Measurements from ENCODE around the gene CAP1.

CAP1 gene

DNA sequence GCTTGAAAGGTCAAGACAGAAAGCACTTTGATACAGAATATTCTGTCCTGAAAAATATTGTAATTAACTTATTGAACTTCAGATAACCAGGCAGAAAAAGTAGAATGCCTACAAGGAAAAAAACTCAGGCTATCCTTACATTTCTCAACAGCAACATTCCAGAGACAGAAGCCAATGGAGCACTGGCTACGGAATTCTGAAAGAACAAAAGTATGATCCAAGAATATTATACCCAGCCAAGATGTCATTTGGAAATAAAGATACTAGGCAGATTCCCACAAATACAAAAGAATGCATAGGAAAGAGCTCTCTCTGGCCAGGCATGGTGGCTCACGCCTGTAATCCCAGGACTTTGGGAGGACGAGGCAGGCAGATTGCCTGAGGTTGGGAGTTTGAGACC is 62.4 kb downstream of the CAP1 start:
- Histone ChIP-seq H3K4me1 (ENCODE audit: control insufficient read depth in 1 of 2, insufficient read depth in 2 of 2, low read length in 2 of 2) (no peaks in the 10 kb centered on the region), H3K9me3 (ENCODE audit: control insufficient read depth in 1 of 2, low read length in 2 of 2) (peaks cover 3 to 4% of the 10 kb centered on the region in 2 donors), H3K4me3 (ENCODE audit: low read depth in 1 of 2, low read length in 2 of 2) (no peak overlapping the region), H3K36me3 (ENCODE audit: control insufficient read depth in 1 of 2, insufficient read depth in 2 of 2, low read length in 2 of 2) (no peaks in the 10 kb centered on the region), H3K27ac (ENCODE audit: low read length) (no peak overlapping the region), H3K27me3 (ENCODE audit: low read depth, low read length) (no peaks in the 10 kb centered on the region)

DNA sequence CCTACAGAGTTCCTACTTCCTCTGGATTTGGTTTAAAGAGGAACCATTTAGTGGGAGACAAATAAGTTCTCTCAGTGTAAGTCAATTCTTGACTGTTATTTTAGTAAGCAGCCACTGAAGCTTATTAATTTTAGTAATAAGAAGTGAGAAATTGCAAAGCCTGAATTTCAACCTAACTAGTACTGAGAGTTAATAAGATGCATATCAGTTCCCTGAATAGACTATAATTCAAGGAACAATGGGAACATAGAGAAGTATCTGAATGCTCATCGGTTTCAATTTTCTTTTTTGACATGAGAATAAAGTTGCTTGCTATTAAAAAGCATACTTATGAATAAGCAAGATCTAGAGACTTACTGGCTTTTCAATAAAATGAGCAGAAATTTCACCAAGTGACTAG is 64.5 kb downstream of the CAP1 start:
- Histone ChIP-seq H3K36me3 (ENCODE audit: control insufficient read depth in 1 of 2, insufficient read depth in 2 of 2, low read length in 2 of 2) (no peaks in the 10 kb centered on the region), H3K27me3 (ENCODE audit: low read depth, low read length) (no peaks in the 10 kb centered on the region), H3K4me3 (ENCODE audit: low read depth in 1 of 2, low read length in 2 of 2) (no peak overlapping the region), H3K27ac (ENCODE audit: low read length) (no peak overlapping the region), H3K4me1 (ENCODE audit: control insufficient read depth in 1 of 2, insufficient read depth in 2 of 2, low read length in 2 of 2) (no peaks in the 10 kb centered on the region), H3K9me3 (ENCODE audit: control insufficient read depth in 1 of 2, low read length in 2 of 2) (peaks cover 3 to 5% of the 10 kb centered on the region in 2 donors)

- no peak overlapping the region for H3K4me3 ChIP-seq (ENCODE audit: low read depth in 1 of 2, low read length in 2 of 2)
- no peak overlapping the region for H3K27ac ChIP-seq (ENCODE audit: low read length)
- H3K9me3 ChIP-seq (ENCODE audit: control insufficient read depth in 1 of 2, low read length in 2 of 2): peaks cover 3 to 14% of the 10 kb centered on the region in 2 donors
- H3K27me3 ChIP-seq (ENCODE audit: low read depth, low read length): no peaks in the 10 kb centered on the region
- H3K4me1 ChIP-seq (ENCODE audit: control insufficient read depth in 1 of 2, insufficient read depth in 2 of 2, low read length in 2 of 2): no peaks in the 10 kb centered on the region
- H3K36me3 ChIP-seq (ENCODE audit: control insufficient read depth in 1 of 2, insufficient read depth in 2 of 2, low read length in 2 of 2): no peaks in the 10 kb centered on the region
Observed at GRCh38 chr1:40107290-40107959, 66.9 kb downstream of the CAP1 start.

- H3K27ac ChIP-seq (ENCODE audit: low read length): no peak overlapping the region
- H3K4me3 ChIP-seq (ENCODE audit: low read depth in 1 of 2, low read length in 2 of 2): no peak overlapping the region
- H3K36me3 ChIP-seq (ENCODE audit: control insufficient read depth in 1 of 2, insufficient read depth in 2 of 2, low read length in 2 of 2): no peaks in the 10 kb centered on the region
- H3K4me1 ChIP-seq (ENCODE audit: control insufficient read depth in 1 of 2, insufficient read depth in 2 of 2, low read length in 2 of 2): no peaks in the 10 kb centered on the region
- H3K9me3 ChIP-seq (ENCODE audit: control insufficient read depth in 1 of 2, low read length in 2 of 2): peaks cover 0 to 9% of the 10 kb centered on the region in 2 donors
- no peaks in the 10 kb centered on the region for H3K27me3 ChIP-seq (ENCODE audit: low read depth, low read length)
Observed at GRCh38 chr1:40110389-40110788, 69.9 kb downstream of the CAP1 start.

DNA sequence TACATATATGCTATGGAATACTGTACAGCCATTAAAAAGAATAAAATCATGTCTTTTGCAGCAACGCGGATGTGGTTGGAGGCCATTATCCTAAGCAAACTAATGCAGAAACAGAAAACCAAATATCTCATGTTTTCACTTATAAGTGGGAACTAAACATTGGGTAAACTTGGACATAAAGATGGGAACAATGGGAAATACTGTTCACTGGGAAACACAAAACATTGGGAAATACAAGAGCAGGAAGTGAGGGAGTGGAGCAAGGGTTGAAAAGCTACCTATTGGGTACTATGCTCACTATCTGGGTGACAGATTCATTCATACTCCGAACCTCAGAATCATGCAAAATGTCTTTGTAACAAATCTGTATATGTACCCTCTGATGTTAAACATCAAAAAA is 73.9 kb downstream of the CAP1 start:
- Histone ChIP-seq H3K9me3 (ENCODE audit: control insufficient read depth in 1 of 2, low read length in 2 of 2) (peaks cover 0 to 9% of the 10 kb centered on the region in 2 donors), H3K4me1 (ENCODE audit: control insufficient read depth in 1 of 2, insufficient read depth in 2 of 2, low read length in 2 of 2) (no peaks in the 10 kb centered on the region), H3K27me3 (ENCODE audit: low read depth, low read length) (no peaks in the 10 kb centered on the region), H3K36me3 (ENCODE audit: control insufficient read depth in 1 of 2, insufficient read depth in 2 of 2, low read length in 2 of 2) (no peaks in the 10 kb centered on the region), H3K4me3 (ENCODE audit: low read depth in 1 of 2, low read length in 2 of 2) (no peak overlapping the region), H3K27ac (ENCODE audit: low read length) (no peak overlapping the region)

DNA sequence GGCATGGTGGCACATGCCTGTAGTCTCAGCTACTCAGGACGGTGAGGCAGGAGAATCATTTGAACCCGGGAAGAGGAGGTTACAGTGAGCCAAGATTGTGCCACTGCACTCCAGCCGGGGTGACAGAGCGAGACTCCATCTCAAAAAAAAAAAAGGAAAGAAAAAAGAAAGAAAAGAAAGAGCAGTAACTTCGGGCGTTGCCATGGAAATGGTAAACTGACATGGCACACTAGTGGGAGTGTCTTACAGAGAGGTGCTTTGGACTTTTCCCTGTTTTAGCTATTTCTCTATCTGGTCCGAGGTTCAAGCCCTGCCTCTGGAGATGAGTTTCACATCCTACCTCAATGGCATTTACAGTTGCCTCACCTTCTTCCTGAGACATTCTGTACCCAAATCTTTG is 79.6 kb downstream of the CAP1 start:
- H3K27me3 ChIP-seq (ENCODE audit: low read depth, low read length): no peaks in the 10 kb centered on the region
- no peak overlapping the region for H3K4me3 ChIP-seq (ENCODE audit: low read depth in 1 of 2, low read length in 2 of 2)
- H3K9me3 ChIP-seq (ENCODE audit: control insufficient read depth in 1 of 2, low read length in 2 of 2): no peaks in the 10 kb centered on the region
- no peaks in the 10 kb centered on the region for H3K4me1 ChIP-seq (ENCODE audit: control insufficient read depth in 1 of 2, insufficient read depth in 2 of 2, low read length in 2 of 2)
- H3K36me3 ChIP-seq (ENCODE audit: control insufficient read depth in 1 of 2, insufficient read depth in 2 of 2, low read length in 2 of 2): no peaks in the 10 kb centered on the region
- H3K27ac ChIP-seq (ENCODE audit: low read length): no peak overlapping the region

Data from muscle layer of duodenum (tissue), 2 donors.